AML-193 (cell line): ENCODE measurements around the gene ZNF469.
"Not testable (repeated sequence)": the region's sequence is repeated elsewhere in the genome, so short reads cannot be mapped to it uniquely, and the experiment has no call there.

Experiments used
- DNase-seq, 2 experiments: peaks; one replicate each; lab custom pipeline; 2025; lab: John Stamatoyannopoulos, UW

The ZNF469 gene

DNA sequence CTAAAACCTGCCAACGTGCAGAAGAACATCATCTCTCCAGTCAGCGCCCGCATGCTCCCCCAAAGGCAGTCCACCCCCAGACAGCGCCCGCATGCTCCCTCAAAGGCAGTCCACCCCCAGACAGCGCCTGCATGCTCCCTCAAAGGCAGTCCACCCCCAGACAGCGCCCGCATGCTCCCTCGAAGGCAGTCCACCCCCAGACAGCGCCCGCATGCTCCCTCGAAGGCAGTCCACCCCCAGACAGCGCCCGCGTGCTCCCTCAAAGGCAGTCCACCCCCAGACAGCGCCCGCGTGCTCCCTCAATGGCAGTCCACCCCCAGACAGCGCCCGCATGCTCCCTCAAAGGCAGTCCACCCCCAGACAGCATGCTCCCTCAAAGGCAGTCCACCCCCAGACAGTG is 22.4 kb upstream of the ZNF469 start:
- not testable (repeated sequence) for DNase-seq

DNA sequence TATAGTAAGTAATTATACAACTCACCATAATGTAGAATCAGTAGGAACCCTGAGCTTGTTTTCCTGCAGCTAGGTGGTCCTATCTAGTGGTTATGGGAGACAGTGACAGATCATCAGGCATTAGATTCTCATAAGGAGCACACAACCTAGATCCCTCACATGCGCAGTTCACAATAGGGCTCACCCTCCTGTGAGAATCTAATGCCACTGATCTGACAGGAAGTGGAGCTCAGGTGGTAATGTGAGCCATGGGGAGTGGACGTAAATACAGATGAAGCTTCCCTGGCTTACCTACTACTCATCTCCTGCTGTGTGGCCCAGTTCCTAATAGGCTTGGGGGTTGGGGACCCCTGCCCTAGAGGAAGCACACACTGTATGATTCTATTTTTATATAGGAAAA is 21.8 kb upstream of the ZNF469 start:
- DNase-seq, result no peak

DNA sequence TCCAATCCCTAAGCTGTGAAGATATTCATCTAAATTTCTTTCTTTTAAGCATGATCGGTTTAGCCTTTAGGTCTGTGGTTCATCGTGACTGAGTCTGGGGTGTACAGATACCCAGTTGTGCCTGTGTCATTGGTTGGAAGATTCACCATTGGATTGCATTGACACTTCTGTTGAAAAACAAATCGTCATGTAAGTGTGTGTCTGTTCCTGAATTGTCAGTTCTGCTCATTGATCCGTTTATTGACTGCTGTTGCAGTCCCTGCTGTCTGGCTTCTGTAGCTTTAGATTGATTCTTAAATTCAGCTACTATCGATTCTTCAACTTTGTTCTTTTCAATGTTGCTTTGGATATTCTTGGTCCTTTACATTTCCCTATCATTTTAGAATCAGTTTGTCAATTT is 21.0 kb upstream of the ZNF469 start:
- no peak for DNase-seq

- no peak for DNase-seq
Observed at GRCh38 chr16:88363239-88363891, 19.4 kb upstream of the ZNF469 start.

DNA sequence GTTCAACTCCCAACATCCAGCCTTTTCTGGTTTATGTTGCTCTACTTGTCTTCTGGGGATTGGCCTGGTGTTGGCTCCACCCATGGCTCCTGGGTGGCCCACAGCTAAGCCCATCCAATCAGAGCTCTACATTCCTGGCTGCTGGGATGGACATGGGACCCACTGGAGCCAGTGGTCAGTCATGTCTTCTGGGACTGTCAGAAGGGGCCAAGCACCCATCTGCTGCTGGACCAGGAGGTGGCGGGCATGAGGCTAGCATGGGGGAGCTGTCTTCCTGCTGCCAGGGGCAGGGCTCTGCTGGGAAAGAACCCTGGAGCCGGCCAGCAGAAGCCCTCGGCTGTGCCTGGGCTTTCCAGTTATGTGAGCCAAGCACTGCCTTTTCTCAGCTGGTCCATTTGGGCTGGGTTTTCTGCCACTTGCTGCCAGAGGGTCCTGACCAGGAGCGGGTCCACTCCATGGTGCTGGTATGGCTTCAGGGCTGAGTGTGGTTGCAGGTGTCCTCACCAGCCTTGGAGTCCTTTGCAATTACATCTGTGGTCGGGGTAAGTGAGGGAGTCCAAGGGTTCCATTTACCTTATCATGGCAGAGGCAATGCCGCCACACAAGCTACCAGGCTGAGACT is 17.4 kb upstream of the ZNF469 start:
- DNase-seq, result no peak

DNA sequence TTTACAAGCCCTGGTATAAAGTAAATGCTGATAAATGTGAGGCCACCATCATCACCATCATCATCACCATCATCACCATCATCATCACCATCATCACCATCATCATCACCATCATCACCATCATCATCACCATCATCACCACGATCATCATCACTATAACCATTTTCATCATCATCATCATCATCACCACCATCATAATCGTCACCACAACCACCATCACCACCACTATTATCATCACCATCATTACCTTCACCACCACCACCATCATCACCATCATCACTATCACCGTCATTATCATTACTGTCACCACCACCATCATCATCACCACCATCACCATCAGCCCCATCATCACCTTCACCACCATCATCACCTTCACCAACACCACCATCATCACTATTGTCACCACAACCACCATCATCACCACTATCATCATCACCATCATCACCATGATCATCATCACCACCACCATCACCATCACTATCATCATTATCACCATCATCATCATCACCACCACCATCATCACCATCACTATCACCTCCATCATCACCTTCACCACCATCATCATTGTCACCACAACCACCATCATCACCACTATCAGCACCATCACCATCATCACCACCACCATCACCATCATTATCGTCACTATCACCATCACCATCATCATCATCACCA is 16.6 kb upstream of the ZNF469 start:
- DNase-seq, result no peak

- DNase-seq, result no peak
Observed at GRCh38 chr16:88366704-88367047, 16.1 kb upstream of the ZNF469 start.

DNA sequence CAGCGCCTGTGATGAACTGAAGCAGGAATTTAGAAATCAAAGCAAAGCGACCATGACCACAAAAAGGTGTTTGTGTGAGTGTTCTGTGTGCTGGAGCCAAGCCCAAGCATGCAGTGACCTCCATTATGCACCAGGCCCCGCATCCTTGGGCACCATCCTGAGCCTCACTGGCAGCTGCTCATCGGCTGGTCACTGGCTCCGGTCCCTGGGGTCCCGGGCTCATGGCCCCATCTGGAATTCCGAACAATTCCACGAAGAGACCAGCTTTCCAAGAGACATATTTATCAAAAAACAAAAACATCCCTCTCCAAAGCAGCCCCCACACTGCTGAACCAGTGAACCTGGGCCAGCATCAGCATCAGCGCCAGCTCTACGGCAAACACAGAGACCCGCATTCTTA is 15.2 kb upstream of the ZNF469 start:
- no peak for DNase-seq

DNA sequence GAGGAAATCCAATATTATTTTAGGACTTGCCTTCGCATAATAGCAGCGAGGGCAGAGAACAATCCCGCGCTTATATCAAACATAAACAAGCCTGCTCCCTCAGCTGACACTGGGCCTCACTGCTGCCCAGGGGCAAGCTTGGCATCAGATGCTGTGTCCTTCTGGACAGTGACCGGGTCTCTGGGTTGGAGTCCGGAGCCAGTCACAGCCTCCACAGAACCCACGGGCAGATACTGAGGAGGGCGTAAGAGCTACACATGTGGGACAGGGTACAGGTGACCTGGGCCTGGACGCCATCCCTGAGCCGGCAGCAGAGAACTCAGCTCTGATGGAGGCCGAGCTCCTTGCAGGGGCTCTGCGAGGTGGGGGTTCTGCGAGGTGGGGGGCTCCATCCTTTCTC is 14.7 kb upstream of the ZNF469 start:
- DNase-seq, result no peak

DNA sequence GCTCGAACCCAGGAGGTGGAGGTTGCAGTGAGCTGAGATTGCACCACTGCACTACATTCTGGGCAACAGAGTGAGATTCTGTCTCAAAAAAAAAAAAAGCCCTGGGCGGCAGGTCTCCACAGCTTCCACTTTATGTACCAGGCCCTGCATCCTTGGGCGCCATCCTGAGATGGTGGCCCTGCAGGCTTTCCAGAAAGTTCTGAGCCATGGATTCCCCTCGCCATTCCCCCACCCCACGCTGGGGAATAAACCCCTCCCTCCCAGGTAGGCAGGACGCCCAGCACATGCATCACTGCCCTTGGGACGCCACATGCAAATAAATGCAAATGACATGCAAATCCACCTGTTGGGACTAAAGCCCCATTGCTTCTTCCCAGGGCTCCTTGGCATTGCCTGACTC is 13.8 kb upstream of the ZNF469 start:
- no peak for DNase-seq

- no peak for DNase-seq
Observed at GRCh38 chr16:88369447-88370008, 13.2 kb upstream of the ZNF469 start.

DNA sequence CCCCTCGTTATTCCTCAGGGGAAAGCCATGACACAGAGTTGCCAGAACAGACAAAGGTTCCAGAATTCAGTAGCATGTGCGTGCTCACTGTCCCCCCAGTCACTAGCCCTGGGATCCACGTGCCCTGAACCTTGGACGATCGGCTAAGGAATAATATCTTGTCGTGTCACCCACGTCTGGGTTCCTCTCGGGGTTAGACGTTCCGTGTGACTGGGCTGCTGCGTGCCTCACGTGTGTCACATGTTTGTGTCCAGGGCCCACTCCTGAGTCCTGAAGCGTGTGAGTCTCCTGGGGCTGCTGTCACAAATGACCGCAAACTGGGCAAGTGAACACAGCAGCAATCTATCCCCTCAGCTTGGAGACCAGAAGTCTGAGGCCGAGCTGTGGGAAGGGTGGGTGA is 12.4 kb upstream of the ZNF469 start:
- no peak for DNase-seq

- DNase-seq, result no peak
Observed at GRCh38 chr16:88372522-88372921, 10.2 kb upstream of the ZNF469 start.

DNA sequence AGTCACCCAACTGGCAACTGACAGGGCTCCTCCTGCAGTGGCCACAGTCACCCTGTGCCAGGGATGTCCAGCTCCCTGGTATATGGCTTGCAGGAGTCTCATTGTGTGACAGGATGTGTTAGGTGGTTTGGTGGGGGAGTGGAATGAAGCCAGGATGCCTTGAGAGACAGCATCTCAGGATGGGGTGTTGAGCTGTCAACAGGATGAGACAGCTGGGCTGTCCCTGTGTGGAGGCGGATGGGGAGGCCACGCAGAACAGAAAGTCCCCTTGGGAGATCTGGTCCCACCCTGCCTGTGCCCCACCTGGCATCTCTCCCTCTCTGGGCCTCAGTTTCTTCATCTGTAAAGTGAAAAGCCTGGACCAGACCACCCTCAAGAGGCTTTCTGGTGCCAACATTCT is 9.5 kb upstream of the ZNF469 start:
- DNase-seq, result no peak

- no peak for DNase-seq
Observed at GRCh38 chr16:88373927-88374492, 8.7 kb upstream of the ZNF469 start.

DNA sequence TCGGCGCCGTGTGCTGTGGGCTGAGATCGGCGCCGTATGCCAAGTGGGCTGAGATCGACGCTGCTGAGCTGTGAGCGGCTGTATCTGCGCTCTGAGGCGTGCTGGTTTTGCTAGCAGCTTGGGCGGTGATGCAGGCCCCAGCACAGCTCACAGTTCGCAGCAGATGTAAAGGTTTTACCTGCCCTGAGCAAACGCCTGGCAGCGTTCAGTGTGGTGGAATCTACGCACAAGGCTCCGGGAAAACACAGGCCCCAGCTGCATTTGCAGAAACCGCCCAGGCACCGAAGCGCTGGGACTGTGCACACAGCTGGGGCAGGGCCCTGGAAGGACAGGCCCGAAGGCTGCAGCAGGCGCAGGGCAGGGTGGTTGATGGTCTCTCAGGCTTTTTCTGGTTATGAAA is 8.0 kb upstream of the ZNF469 start:
- DNase-seq, result no peak

DNA sequence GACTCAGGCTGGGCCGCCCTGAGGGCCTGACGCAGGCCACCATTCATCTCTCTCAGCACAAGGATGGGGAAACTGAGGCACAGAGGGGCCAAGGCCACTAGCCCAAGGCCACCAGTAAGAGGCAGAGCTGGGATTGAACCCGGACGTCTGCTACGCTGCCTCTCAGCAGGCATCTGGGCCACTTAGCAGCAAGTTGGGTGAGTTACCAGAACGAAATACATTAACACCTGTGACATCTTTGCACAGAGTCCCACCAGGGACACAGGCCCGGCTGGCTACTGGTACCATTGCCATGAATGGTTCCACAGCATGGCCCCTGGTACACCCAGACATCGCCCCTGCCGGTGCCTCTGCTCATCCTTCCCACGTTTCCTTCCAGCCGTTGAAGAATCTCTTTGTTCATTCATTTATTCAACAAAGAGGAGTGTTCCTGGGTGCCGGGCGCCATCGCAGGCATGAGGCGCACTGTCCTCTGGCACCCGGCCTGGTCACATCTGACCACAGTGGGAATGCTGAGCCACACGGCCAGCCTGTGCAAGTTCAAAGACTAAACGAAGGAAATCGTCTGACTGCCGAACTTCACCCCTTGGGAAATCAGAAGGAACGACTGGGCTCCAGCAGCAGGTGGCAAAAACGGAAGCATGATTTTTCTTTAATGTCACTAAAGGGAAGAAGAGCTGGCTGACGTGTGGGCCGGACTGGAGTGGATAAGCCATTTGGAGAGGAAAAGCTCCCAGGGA is 7.4 kb upstream of the ZNF469 start:
- DNase-seq, result no peak

DNA sequence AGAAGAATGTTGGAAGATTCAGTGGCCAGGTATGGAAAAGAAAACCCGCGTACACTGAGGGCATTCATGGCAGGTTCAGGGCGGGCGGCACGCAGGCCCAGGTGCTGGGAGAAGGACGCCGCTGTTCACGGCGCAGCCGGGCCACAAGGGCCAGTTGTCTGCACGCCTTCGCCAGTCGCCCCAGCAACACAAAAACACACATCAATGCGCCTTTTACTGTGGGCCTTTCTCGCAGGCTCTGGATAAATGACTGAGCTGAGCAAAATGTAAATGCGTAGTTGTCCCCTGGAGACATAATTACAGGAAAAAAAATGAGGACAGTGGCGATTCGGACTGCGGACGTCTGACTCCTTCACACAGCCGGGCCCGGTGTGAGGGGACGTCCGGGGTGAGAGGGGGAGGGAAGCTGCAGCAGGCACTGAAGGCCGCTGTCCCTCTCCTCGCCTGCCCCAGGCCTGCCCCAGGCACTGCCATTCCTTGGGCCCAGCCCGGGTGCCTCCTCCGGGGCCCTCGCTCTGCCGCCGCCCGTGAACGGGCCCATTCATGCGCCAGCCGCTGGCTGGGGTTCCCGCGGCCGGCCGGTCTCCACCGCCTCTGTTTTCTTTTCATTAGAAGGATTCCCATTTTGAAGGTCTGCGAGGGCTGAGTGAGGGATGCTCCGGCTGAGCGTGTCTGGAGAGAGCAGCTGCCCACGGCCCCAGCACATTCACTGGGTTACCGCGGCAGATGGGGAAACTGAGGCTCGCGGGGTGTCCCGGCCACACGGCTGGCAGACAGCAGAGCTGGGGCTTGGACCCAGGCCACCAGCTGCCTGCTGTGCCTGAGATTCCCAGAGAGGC is 6.5 kb upstream of the ZNF469 start:
- DNase-seq, result no peak

- DNase-seq, result no peak
Observed at GRCh38 chr16:88376835-88377726, 5.7 kb upstream of the ZNF469 start.

- DNase-seq, result no peak
Observed at GRCh38 chr16:88377961-88378360, 4.8 kb upstream of the ZNF469 start.
